ENCODE results near the gene WDR37. TPM values are rescaled to one million over a fixed set of nuclear protein-coding genes. Genes with fewer than 3 reads are reported as not detected.

WDR37 gene
- polyA plus RNA-seq, 1 donor (not counting 4 experiments of a cell fraction or from before 2014, with no cell fraction given), result 16.0 TPM

- dilution Hi-C loops (cut with MboI; ENCODE audit: extremely low pct_ligation_motif_present, low sequenced_read_pairs), result no loop called here
- H3K27ac ChIP-seq (ENCODE audit: control insufficient read depth, insufficient read depth, low read length), result no peak overlapping the region
- peaks cover 53 to 67% of the 10 kb centered on the region in 2 experiments for H3K36me3 ChIP-seq (ENCODE audit: control insufficient read depth in 2 of 2, extremely low read depth in 1 of 2, insufficient read depth in 2 of 2, low read length in 2 of 2)
- peaks cover 27% of the 10 kb centered on the region for H3K79me2 ChIP-seq (ENCODE audit: control insufficient read depth, insufficient read depth, low read length)
- no peak overlapping the region for H3K4me2 ChIP-seq (ENCODE audit: control insufficient read depth, extremely low read depth, insufficient read depth, low read depth, low read length)
- no peaks in the 10 kb centered on the region for H3K9me1 ChIP-seq (ENCODE audit: control insufficient read depth, extremely low read depth, insufficient read depth, low read length)
- H3K9me3 ChIP-seq (ENCODE audit: control insufficient read depth, low read depth, low read length), result no peaks in the 10 kb centered on the region
- no peaks in the 10 kb centered on the region for H3K27me3 ChIP-seq (ENCODE audit: control insufficient read depth, extremely low read depth, insufficient read depth, low read length)
- H3K4me3 ChIP-seq (ENCODE audit: control insufficient read depth in 2 of 3, extremely low read depth in 1 of 3, insufficient read depth in 2 of 3, low read depth in 1 of 3, low read length in 3 of 3), result no peak overlapping the region
- H4K20me1 ChIP-seq (ENCODE audit: control insufficient read depth, extremely low read depth, insufficient read depth, low read length), result no peaks in the 10 kb centered on the region
- H2AFZ ChIP-seq (ENCODE audit: control insufficient read depth, low read length), result no peak overlapping the region
- DNase-seq (ENCODE audit: low read depth, low spot score), result no peak
- no peaks in the 10 kb centered on the region for H3K4me1 ChIP-seq (ENCODE audit: control insufficient read depth, extremely low read depth, insufficient read depth, low read length)
- H3K9ac ChIP-seq (ENCODE audit: control insufficient read depth, extremely low read depth, insufficient read depth, low read length), result no peak overlapping the region
- FAIRE-seq, result no peak
- TF ChIP-seq EZH2 (IDR thresholded peaks at IDR 0.05; ENCODE audit: low read length) (no peak), CTCF (optimal IDR thresholded peaks at IDR 0.05 in 1 of 3, IDR thresholded peaks at IDR 0.05 in 1 of 3, conservative IDR thresholded peaks at IDR 0.05 in 1 of 3; ENCODE audit: extremely low read depth in 1 of 3, insufficient read depth in 2 of 3, low read length in 3 of 3) (no peak)
Measured at GRCh38 chr10:1086787-1087186, 30.6 kb downstream of the WDR37 start.

- no peaks in the 10 kb centered on the region for H3K27me3 ChIP-seq (ENCODE audit: control insufficient read depth, extremely low read depth, insufficient read depth, low read length)
- DNase-seq (ENCODE audit: low read depth, low spot score), result no peak
- H3K4me1 ChIP-seq (ENCODE audit: control insufficient read depth, extremely low read depth, insufficient read depth, low read length), result no peaks in the 10 kb centered on the region
- H3K4me2 ChIP-seq (ENCODE audit: control insufficient read depth, extremely low read depth, insufficient read depth, low read depth, low read length), result no peak overlapping the region
- H3K4me3 ChIP-seq (ENCODE audit: control insufficient read depth in 2 of 3, extremely low read depth in 1 of 3, insufficient read depth in 2 of 3, low read depth in 1 of 3, low read length in 3 of 3), result no peak overlapping the region
- no peak overlapping the region for H2AFZ ChIP-seq (ENCODE audit: control insufficient read depth, low read length)
- no peaks in the 10 kb centered on the region for H3K9me3 ChIP-seq (ENCODE audit: control insufficient read depth, low read depth, low read length)
- no peak for FAIRE-seq
- no peak overlapping the region for H3K27ac ChIP-seq (ENCODE audit: control insufficient read depth, insufficient read depth, low read length)
- peaks cover 1% of the 10 kb centered on the region for H3K9me1 ChIP-seq (ENCODE audit: control insufficient read depth, extremely low read depth, insufficient read depth, low read length)
- peaks cover 47 to 64% of the 10 kb centered on the region in 2 experiments for H3K36me3 ChIP-seq (ENCODE audit: control insufficient read depth in 2 of 2, extremely low read depth in 1 of 2, insufficient read depth in 2 of 2, low read length in 2 of 2)
- dilution Hi-C loops (cut with MboI; ENCODE audit: extremely low pct_ligation_motif_present, low sequenced_read_pairs), result no loop called here
- H3K9ac ChIP-seq (ENCODE audit: control insufficient read depth, extremely low read depth, insufficient read depth, low read length), result no peak overlapping the region
- TF ChIP-seq EZH2 (IDR thresholded peaks at IDR 0.05; ENCODE audit: low read length), result no peak
- TF ChIP-seq CTCF (optimal IDR thresholded peaks at IDR 0.05 in 1 of 3, IDR thresholded peaks at IDR 0.05 in 1 of 3, conservative IDR thresholded peaks at IDR 0.05 in 1 of 3; ENCODE audit: extremely low read depth in 1 of 3, insufficient read depth in 2 of 3, low read length in 3 of 3), result no peak
- no peaks in the 10 kb centered on the region for H4K20me1 ChIP-seq (ENCODE audit: control insufficient read depth, extremely low read depth, insufficient read depth, low read length)
- peaks cover 22% of the 10 kb centered on the region for H3K79me2 ChIP-seq (ENCODE audit: control insufficient read depth, insufficient read depth, low read length)
Measured at GRCh38 chr10:1089017-1089689, 33.0 kb downstream of the WDR37 start.
